Ishikawa (cell line): ENCODE results near the gene ACTR1A.

Source experiments
- CREB1 ChIP-seq: IDR thresholded peaks from 2 replicates; pipeline ENCODE4 v1.6.1; 2012; ENCODE audit warnings: low read depth
- EGR1 ChIP-seq: IDR thresholded peaks from 2 replicates; pipeline ENCODE4 v1.6.1; 2012
- EP300 ChIP-seq: IDR thresholded peaks from 2 replicates; pipeline ENCODE4 v1.6.1; 2012; ENCODE audit warnings: borderline replicate concordance
- RAD21 ChIP-seq: IDR thresholded peaks from 2 replicates; pipeline ENCODE4 v1.6.1; 2012; ENCODE audit warnings: low read depth
- TAF1 ChIP-seq: IDR thresholded peaks from 2 replicates; pipeline ENCODE4 v1.6.1; 2012; ENCODE audit warnings: low read depth, mild to moderate bottlenecking
- TCF12 ChIP-seq: IDR thresholded peaks from 2 replicates; pipeline ENCODE4 v1.6.1; 2012; ENCODE audit warnings: low read depth
- TEAD4 ChIP-seq: IDR thresholded peaks from 2 replicates; pipeline ENCODE4 v1.6.1; 2012
- YY1 ChIP-seq: IDR thresholded peaks from 2 replicates; pipeline ENCODE4 v1.6.1; 2012; ENCODE audit warnings: low read depth
- TF ChIP-seq, protein P1 (sequence below): IDR thresholded peaks from 2 replicates; pipeline ENCODE4 v1.6.1; 2012
- TF ChIP-seq, protein P2 (sequence below): IDR thresholded peaks from 2 replicates; pipeline ENCODE4 v1.6.1; 2012; ENCODE audit warnings: low read depth, mild to moderate bottlenecking
- TF ChIP-seq, protein P3 (sequence below): IDR thresholded peaks from 2 replicates; pipeline ENCODE4 v1.6.1; 2012

DNA sequence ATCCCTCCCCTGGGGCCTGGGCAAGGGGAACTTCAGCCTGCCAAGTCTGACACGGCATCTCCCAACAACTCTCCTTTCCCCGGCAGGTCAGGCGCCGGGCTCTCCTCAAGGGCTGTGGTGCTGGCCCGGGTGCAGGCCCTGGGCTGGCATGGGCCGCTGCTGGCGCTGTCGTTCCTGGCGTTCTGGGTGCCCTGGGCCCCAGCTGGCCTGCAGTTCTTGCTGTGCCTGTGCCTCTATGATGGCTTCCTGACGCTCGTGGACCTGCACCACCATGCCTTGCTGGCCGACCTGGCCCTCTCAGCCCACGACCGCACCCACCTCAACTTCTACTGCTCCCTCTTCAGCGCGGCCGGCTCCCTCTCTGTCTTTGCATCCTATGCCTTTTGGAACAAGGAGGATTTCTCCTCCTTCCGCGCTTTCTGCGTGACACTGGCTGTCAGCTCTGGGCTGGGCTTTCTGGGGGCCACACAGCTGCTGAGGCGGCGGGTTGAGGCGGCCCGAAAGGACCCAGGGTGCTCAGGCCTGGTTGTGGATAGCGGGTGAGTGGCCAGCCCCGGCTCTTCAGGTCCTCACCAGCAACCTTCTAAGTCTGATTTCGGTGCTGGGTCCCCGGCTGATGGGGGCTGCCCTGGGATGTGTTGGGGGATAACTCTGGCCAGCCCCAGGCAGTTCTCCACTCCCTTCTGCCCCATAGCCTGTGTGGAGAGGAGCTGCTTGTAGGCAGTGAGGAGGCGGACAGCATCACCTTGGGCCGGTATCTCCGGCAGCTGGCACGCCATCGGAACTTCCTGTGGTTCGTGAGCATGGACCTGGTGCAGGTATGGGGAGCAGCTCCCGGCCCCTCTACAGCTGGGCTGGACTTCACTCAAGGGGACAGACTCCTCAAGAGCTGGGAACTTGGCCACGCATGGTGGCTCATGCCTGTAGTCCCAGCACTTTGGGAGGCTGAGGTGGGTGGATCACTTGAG lies 31.6 kb downstream of the ACTR1A start:
- TF ChIP-seq TCF12 (no peak), RAD21 (no peak), YY1 (no peak), EP300 (no peak), TEAD4 (no peak), EGR1 (no peak), TAF1 (no peak), CREB1 (no peak)
- TF ChIP-seq, protein P1, sequence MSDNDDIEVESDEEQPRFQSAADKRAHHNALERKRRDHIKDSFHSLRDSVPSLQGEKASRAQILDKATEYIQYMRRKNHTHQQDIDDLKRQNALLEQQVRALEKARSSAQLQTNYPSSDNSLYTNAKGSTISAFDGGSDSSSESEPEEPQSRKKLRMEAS = no peak
- TF ChIP-seq, protein P2, sequence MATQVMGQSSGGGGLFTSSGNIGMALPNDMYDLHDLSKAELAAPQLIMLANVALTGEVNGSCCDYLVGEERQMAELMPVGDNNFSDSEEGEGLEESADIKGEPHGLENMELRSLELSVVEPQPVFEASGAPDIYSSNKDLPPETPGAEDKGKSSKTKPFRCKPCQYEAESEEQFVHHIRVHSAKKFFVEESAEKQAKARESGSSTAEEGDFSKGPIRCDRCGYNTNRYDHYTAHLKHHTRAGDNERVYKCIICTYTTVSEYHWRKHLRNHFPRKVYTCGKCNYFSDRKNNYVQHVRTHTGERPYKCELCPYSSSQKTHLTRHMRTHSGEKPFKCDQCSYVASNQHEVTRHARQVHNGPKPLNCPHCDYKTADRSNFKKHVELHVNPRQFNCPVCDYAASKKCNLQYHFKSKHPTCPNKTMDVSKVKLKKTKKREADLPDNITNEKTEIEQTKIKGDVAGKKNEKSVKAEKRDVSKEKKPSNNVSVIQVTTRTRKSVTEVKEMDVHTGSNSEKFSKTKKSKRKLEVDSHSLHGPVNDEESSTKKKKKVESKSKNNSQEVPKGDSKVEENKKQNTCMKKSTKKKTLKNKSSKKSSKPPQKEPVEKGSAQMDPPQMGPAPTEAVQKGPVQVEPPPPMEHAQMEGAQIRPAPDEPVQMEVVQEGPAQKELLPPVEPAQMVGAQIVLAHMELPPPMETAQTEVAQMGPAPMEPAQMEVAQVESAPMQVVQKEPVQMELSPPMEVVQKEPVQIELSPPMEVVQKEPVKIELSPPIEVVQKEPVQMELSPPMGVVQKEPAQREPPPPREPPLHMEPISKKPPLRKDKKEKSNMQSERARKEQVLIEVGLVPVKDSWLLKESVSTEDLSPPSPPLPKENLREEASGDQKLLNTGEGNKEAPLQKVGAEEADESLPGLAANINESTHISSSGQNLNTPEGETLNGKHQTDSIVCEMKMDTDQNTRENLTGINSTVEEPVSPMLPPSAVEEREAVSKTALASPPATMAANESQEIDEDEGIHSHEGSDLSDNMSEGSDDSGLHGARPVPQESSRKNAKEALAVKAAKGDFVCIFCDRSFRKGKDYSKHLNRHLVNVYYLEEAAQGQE = no peak
- TF ChIP-seq, protein P3, sequence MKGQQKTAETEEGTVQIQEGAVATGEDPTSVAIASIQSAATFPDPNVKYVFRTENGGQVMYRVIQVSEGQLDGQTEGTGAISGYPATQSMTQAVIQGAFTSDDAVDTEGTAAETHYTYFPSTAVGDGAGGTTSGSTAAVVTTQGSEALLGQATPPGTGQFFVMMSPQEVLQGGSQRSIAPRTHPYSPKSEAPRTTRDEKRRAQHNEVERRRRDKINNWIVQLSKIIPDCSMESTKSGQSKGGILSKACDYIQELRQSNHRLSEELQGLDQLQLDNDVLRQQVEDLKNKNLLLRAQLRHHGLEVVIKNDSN = no peak
